ENCODE data around the gene CGA.

Gene CGA

DNA sequence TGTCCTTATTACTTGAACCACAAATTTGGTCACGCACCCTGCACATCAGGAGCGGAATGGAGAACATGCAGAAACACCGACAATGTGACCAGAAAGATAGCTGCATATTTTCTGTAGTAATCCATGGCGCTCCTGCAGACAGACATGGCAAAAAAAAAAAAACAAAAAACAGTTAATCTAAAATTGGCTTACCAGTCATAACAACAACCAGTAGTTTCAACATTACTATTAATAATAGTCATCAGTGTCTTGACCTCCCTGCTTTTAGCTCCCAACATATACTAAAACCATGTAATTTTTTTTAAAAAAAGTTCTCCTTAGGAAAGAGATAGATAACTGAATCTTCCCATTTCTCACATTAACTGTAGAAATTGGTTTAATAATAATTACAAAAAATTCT, 6.8 kb downstream of the CGA start:
- DNase-seq (ENCODE audit: low read depth in 3 of 3): no peak

DNA sequence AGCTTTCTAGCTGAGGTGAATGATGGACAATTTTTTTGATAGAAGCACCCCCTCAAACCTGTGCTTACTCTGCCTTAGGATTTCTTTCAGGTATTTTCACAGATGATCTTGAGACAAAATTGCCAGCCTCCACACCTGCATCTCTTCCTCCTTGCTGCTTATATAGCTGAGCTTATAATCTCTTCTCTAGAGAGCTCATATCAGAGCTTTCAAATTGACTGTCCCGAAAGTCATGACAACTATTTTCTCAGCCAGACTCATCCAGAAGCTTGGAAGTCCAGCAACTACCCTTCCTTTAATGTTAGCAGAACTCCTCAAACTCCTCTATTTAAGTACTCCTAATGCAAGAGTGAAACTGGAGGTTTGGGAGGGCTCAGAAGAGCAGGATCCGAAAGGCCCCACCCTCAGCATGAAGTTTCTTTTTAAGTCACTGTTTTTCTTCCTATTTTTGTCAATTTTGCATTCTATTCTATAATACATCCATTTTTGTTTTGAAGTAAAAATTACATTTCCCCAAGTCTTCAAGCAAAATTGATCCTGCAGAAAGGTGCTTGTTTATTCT, 12.7 kb downstream of the CGA start:
- DNase-seq (ENCODE audit: low read depth in 3 of 3): no peak

GRCh38 chr6:87078983-87079616, 15.8 kb downstream of the CGA start:
- peak; percentile 11 to 55 (median 30) for DNase-seq (ENCODE audit: low read depth in 3 of 3)

- DNase-seq (ENCODE audit: low read depth in 3 of 3): no peak
Observed at GRCh38 chr6:87075168-87075567, 19.7 kb downstream of the CGA start.

- DNase-seq (ENCODE audit: low read depth in 3 of 3): no peak
Observed at GRCh38 chr6:87074101-87074621, 20.7 kb downstream of the CGA start.

GRCh38 chr6:87071683-87072082, 23.2 kb downstream of the CGA start:
- no peak for DNase-seq (ENCODE audit: low read depth in 3 of 3)

DNA sequence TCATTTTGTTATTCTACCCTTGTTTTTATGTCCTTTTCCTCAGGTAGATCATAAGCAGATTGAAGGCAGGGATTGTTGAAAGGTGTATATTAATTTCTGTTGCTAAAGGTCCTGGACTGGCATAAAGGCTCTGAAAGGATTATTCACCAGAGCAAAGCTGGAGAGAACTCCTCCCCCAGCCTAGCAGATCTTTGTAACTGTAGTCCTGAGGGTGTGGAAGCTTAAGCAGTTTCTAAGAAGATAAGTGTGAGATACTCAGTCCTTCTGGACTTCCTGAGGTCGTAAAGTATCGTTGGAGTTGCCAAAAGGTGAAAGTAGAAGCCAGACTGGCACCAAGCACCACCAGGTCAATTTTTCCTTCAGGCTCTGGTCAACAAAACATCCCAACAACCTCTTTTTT, 24.2 kb downstream of the CGA start:
- no peak for DNase-seq (ENCODE audit: low read depth in 3 of 3)

DNA sequence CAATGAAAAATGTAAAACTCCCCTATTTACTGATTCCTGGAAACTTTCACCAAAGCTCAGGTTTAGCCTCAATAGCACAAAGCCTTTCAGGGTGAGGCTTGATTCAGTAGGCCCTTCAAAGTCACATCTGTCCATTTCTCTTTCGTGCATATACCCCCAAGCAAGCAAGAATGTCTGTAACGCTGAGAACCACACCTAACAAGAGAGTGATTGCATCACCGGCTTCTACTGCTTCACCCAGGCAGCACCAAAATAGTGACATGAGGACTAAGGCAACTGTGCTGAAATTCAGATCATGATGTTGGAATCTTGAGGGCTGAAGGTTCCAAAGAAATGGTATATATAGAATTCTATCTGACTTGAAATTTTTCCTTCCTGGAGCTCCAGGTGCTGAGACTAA, 26.1 kb downstream of the CGA start:
- no peak for DNase-seq (ENCODE audit: low read depth in 3 of 3)

- DNase-seq (ENCODE audit: low read depth in 3 of 3): peak; percentile 3 to 21 (median 15)
Observed at GRCh38 chr6:87066449-87067333, 28.2 kb downstream of the CGA start.

- no peak for DNase-seq (ENCODE audit: low read depth in 3 of 3)
Observed at GRCh38 chr6:87065117-87065516, 29.8 kb downstream of the CGA start.

DNA sequence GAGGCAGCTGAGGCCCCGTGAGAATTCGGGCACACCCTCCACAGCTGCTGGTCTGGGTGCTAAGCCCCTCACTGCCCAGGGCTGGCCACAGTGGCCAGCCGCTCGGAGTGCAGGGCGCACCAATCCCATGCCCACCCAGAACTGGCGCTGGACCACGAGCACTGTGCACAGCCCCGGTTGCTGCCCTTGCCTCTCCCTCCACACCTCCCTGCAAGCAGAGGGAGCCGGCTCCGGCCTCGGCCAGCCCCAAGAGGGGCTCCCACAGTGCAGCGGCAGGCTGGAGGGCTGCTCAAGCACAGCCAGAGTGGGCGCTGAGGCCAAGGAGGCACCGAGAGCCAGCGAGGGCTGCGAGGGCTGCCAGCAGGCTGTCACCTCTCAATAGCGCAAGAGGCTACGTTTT, 35.0 kb downstream of the CGA start:
- no peak for DNase-seq (ENCODE audit: low read depth in 3 of 3)

DNA sequence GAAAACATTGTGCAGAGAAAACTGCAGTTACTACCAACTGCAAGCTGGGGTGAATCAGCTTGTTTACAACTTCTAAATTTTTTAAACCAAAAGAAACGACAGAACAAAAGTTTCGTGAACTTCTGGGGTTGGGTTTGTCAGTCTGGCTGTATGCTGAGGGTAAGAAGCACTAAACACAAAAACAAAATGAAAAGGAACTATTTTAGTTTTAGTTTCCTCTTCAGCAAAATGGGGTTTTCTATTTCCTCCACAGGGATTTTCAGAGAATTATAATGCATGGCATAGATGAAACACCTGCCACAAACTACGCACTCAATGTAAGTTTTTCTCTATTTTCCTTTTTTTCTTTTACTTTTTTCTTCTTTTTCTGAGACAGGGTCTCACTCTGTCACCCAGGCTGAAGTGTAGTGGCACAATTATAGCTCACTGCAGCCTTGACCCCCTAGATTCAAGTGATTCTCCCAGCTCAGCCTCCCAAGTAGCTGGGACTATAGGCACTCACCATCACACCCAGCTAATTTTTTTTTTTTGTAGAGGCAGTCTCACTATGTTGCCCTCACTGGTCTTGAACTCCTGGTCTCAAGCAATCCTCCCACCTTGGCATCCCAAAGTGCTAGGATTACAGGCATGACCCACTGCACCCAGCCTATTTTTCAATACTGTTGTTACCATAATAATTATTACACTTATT, 40.6 kb downstream of the CGA start:
- no peak for DNase-seq (ENCODE audit: low read depth in 3 of 3)

DNA sequence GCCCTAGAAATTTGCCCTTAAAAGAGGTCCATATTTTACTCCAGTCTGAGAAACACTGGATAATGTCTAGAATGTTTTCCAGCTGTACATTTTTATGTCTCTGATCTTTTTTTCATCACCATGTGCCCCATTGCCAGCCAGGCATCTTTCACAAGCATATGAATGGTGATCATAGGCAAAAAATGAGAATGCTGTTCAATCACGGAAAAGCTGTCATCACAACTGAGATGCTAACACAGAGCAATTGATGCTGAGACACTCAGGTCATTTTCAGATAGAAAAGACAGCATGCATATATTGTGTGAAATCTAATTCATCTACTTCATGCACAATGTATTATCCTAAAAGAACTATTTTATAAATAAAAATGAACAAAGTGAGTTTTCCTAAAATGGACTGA, 41.6 kb downstream of the CGA start:
- no peak for DNase-seq (ENCODE audit: low read depth in 3 of 3)

DNA sequence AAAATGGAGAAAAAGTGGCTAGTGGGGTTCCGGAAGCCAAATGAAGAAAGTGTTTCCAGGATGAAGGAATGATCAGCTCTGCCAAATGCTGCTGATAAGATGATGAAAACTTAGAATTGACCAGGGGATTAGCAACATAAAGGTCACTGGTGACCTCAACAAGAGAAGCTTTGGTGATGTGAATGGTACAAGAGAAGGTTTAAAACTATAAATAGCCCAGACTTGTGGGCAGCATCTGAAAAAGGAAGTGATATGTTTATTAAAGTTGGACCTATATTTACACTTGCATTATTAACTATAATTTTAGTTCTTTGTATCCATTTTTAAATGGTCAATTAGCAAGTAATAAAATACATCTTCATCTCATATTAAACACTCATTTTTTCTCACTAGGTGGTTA, 45.1 kb downstream of the CGA start:
- no peak for DNase-seq (ENCODE audit: low read depth in 3 of 3)

GRCh38 chr6:87045521-87046075, 49.3 kb downstream of the CGA start:
- DNase-seq (ENCODE audit: low read depth in 3 of 3): no peak

GRCh38 chr6:87040729-87041128, 54.2 kb downstream of the CGA start:
- DNase-seq (ENCODE audit: low read depth in 3 of 3): no peak

Data from stimulated activated CD4-positive, alpha-beta T cell treated with anti-CD3 and anti-CD28 coated beads, TNF-alpha, amount 100 ng/mL, for 24 hours (primary cell).